GM12878 (cell line): Measurements from ENCODE around the gene AK4. TPM values are rescaled to one million over a fixed set of nuclear protein-coding genes. Genes with fewer than 3 reads are reported as not detected.

Experiments
- ATAC-seq: fragments of 200-7000 bp; cut with Tn5 transposase; 3 replicates; pipeline ENCODE4 v1.9.1; 2020; ENCODE audit warnings: mild to moderate bottlenecking, moderate library complexity
- BruUV-seq: library from RNA; stranded (reverse); fragments of 400-500 nt; replicated peaks from 2 replicates; lab custom pipeline; 2021; lab: Mats Ljungman, UMichigan
- CTCF ChIA-PET: fragments of 300-600 bp; sonication (Branson Sonifier 250); formaldehyde crosslinking; extraction: SDS; loops from one replicate; lab custom pipeline; 2021; ENCODE audit warnings: inconsistent platforms; lab: Yijun Ruan, JAX
- POLR2A ChIA-PET: fragments of 350-600 bp; formaldehyde crosslinking; extraction: SDS; loops from one replicate; lab custom pipeline; 2021; ENCODE audit warnings: inconsistent platforms; lab: Charles Lee
- RAD21 ChIA-PET: fragments of 300-600 bp; sonication (Branson Sonifier 250); formaldehyde crosslinking; loops from one replicate; lab custom pipeline; 2023; ENCODE audit warnings: antibody characterized with exemption; ENCODE audit not compliant: unreplicated experiment; lab: Charles Lee
- SMC1A ChIA-PET: fragments of 300-600 bp; sonication (Branson Sonifier 250); formaldehyde crosslinking; loops from one replicate; lab custom pipeline; 2023; ENCODE audit not compliant: unreplicated experiment, uncharacterized antibody; lab: Charles Lee
- DNase-seq: peaks from one replicate; pipeline ENCODE4 v3.0.0-alpha.2; 2011; ENCODE audit warnings: low read depth, low spot score
- FAIRE-seq: peaks from 3 replicates; lab custom pipeline; 2011; peaks lifted over from hg19 to GRCh38; lab: Jason Lieb, UNC
- H2AFZ ChIP-seq: 2 replicates; pipeline ENCODE4 v1.6.0; 2011; ENCODE audit warnings: low read depth, low read length, control low read depth; ENCODE audit not compliant: control insufficient read depth
- H3K27ac ChIP-seq: 2 replicates; pipeline ENCODE4 v1.5.1; 2011; ENCODE audit warnings: control low read depth; ENCODE audit not compliant: control insufficient read depth, insufficient read depth
- H3K27me3 ChIP-seq, 2 experiments: replicated peaks in 1 of 2; 2 replicates each; pipeline versions ENCODE4 v1.6.0 to v1.6.1; 2011; ENCODE audit warnings: low read length in 1 of 2; ENCODE audit not compliant: control insufficient read depth in 2 of 2, insufficient read depth in 2 of 2
- H3K36me3 ChIP-seq, 2 experiments: 2 replicates each; pipeline ENCODE4 v1.5.1; 2011; ENCODE audit warnings: low read length in 1 of 2; ENCODE audit not compliant: control insufficient read depth in 2 of 2, insufficient read depth in 2 of 2
- H3K4me1 ChIP-seq: 2 replicates; pipeline ENCODE4 v1.6.1; 2011; ENCODE audit warnings: mild to moderate bottlenecking, low read length, moderate library complexity, mixed read lengths; ENCODE audit not compliant: control insufficient read depth, insufficient read depth
- H3K4me2 ChIP-seq: 2 replicates; pipeline ENCODE4 v1.6.0; 2011; ENCODE audit warnings: control low read depth; ENCODE audit not compliant: control insufficient read depth, insufficient read depth
- H3K4me3 ChIP-seq: fragments of 200-600 bp; sonication (generic); 2 replicates; pipeline ENCODE4 v1.5.1; 2016
- H3K79me2 ChIP-seq: 2 replicates; pipeline ENCODE4 v1.6.0; 2011; ENCODE audit warnings: low read length; ENCODE audit not compliant: control insufficient read depth, insufficient read depth
- H3K9ac ChIP-seq: 2 replicates; pipeline ENCODE4 v1.8.0; 2011; ENCODE audit warnings: low read length, control low read depth, mixed read lengths; ENCODE audit not compliant: control insufficient read depth, insufficient read depth
- H3K9me3 ChIP-seq: replicated peaks from 3 replicates; pipeline ENCODE4 v1.5.1; 2011; ENCODE audit warnings: mild to moderate bottlenecking, low read length; ENCODE audit not compliant: control insufficient read depth, insufficient read depth
- H4K20me1 ChIP-seq: 2 replicates; pipeline ENCODE4 v1.6.0; 2011; ENCODE audit not compliant: control insufficient read depth, insufficient read depth
- BCL11A ChIP-seq: IDR thresholded peaks from 2 replicates; pipeline ENCODE4 v1.6.1; 2011; ENCODE audit warnings: low read depth, low read length
- BRCA1 ChIP-seq: IDR thresholded peaks from 2 replicates; pipeline ENCODE4 v1.6.1; 2011; ENCODE audit warnings: low read depth, low read length, improper control_type of control experiment
- CEBPB ChIP-seq, 2 experiments: fragments of 150-350 bp in 1 of 2; IDR thresholded peaks; 2 replicates each; pipeline ENCODE4 v1.6.1; 2012 to 2014; ENCODE audit warnings: low read depth in 2 of 2, low read length in 2 of 2, borderline replicate concordance in 1 of 2, inconsistent platforms in 1 of 2
- CHD4 ChIP-seq: fragments of 200-600 bp; sonication (generic); IDR thresholded peaks from 2 replicates; pipeline ENCODE4 v1.6.1; 2016; ENCODE audit warnings: mild to moderate bottlenecking
- DPF2 ChIP-seq: fragments of 450-650 bp; IDR thresholded peaks from 2 replicates; pipeline ENCODE4 v1.6.1; 2017; ENCODE audit warnings: mild to moderate bottlenecking
- KLF5 ChIP-seq: fragments of 450-650 bp; IDR thresholded peaks from 2 replicates; pipeline ENCODE4 v1.6.1; 2014; ENCODE audit warnings: mild to moderate bottlenecking; ENCODE audit not compliant: partially characterized antibody
- MEF2A ChIP-seq: IDR thresholded peaks from 2 replicates; pipeline ENCODE4 v1.6.1; 2011; ENCODE audit warnings: low read depth, mild to moderate bottlenecking, low read length, moderate library complexity; ENCODE audit not compliant: insufficient read depth
- MXI1 ChIP-seq: fragments of 150-350 bp; IDR thresholded peaks from 2 replicates; pipeline ENCODE4 v1.6.1; 2011; ENCODE audit warnings: low read depth, mild to moderate bottlenecking, inconsistent platforms, low read length, improper control_type of control experiment
- RFX5 ChIP-seq: IDR thresholded peaks from 2 replicates; pipeline ENCODE4 v1.6.1; 2011; ENCODE audit warnings: low read depth, low read length, improper control_type of control experiment
- RUNX3 ChIP-seq: IDR thresholded peaks from 2 replicates; pipeline ENCODE4 v1.6.1; 2012; ENCODE audit warnings: low read length, inconsistent platforms
- SIX5 ChIP-seq: IDR thresholded peaks from 2 replicates; pipeline ENCODE4 v1.6.1; 2011; ENCODE audit warnings: mild to moderate bottlenecking, low read depth, low read length, moderate library complexity; ENCODE audit not compliant: severe bottlenecking
- SMAD5 ChIP-seq: IDR thresholded peaks from 2 replicates; pipeline ENCODE4 v1.6.1; 2016; ENCODE audit warnings: antibody characterized with exemption, low read depth
- SREBF1 ChIP-seq: IDR thresholded peaks from 2 replicates; pipeline ENCODE4 v1.6.1; 2012; ENCODE audit warnings: mild to moderate bottlenecking, low read length
- TBL1XR1 ChIP-seq: IDR thresholded peaks from 2 replicates; pipeline ENCODE4 v1.6.1; 2012; ENCODE audit warnings: low read depth, low read length, improper control_type of control experiment
- WRNIP1 ChIP-seq: IDR thresholded peaks from 2 replicates; pipeline ENCODE4 v1.6.1; 2011; ENCODE audit warnings: low read depth, low read length, improper control_type of control experiment, borderline replicate concordance
- ZNF274 ChIP-seq: IDR thresholded peaks from one replicate; pipeline ENCODE4 v1.8.0; 2011; ENCODE audit not compliant: insufficient read length, insufficient read depth
- WGBS: methylation state at CpG from one replicate; pipeline ENCODE4 v1.1.6; 2016; ENCODE audit warnings: low lambda C conversion rate; ENCODE audit not compliant: insufficient replicate concordance, insufficient coverage; ENCODE audit errors: missing lambda C conversion rate; 5-methylcytosine and 5-hydroxymethylcytosine counted together
- in situ Hi-C: fragments of 300-500 bp; cut with MboI; formaldehyde crosslinking; loops from 9 replicates; pipeline ENCODE4 v1.14.3; 2018; ENCODE audit warnings: mixed read lengths
- intact Hi-C: fragments of 100-400 bp; cut with micrococcal nuclease; formaldehyde crosslinking; loops from one replicate; pipeline ENCODE4 v1.14.2; 2022; ENCODE audit not compliant: unreplicated experiment
- polyA plus RNA-seq, 11 experiments: library from polyadenylated mRNA; depleted of rRNA in 4 of 11; unstranded in 6 of 11; stranded (reverse) in 5 of 11; fragments of >200 nt; fragmentation: Nextera tagmentation in 4 of 11; fragmentation: Illumina TruSeq in 1 of 11; extraction: Ambion mirVana in 4 of 11; extraction: Trizol in 1 of 11; gene quantifications; 1 replicate in 1 of 11; 2 replicates in 10 of 11; pipeline versions ENCODE4 v1.2.1 to v1.2.3, GENCODE V29; 2011 to 2016; ENCODE audit warnings: inconsistent platforms in 2 of 11, missing spikeins in 2 of 11, low read depth in 1 of 11
- total RNA-seq, 4 experiments: library from RNA; depleted of rRNA in 3 of 4; stranded (reverse); fragments of >200 nt in 3 of 4; fragmentation: Illumina TruSeq in 1 of 4; extraction: Trizol in 1 of 4; gene quantifications; 2 replicates each; pipeline versions ENCODE4 v1.2.1 to v1.2.3, GENCODE V29; 2013 to 2021
- TF ChIP-seq, protein P1 (sequence below), 3 experiments: IDR thresholded peaks in 2 of 3; conservative IDR thresholded peaks in 1 of 3; 2 replicates each; pipeline ENCODE4 v1.5.1; 2011; ENCODE audit warnings: low read depth in 3 of 3, low read length in 3 of 3, mild to moderate bottlenecking in 3 of 3, control low read depth in 2 of 3, moderate library complexity in 2 of 3, inconsistent platforms in 1 of 3, mixed read lengths in 1 of 3; ENCODE audit not compliant: control insufficient read depth in 2 of 3, insufficient read depth in 1 of 3; ENCODE audit errors: extremely low read depth in 1 of 3
- TF ChIP-seq, protein P2 (sequence below): IDR thresholded peaks from 2 replicates; pipeline ENCODE4 v1.6.1; 2012; ENCODE audit warnings: low read length, inconsistent platforms

The AK4 gene
- total and polyA plus RNA-seq, 10 of the 15 experiments (the other 5 are each of a cell fraction or from before 2014, with no cell fraction given) = 23.9 to 161 (median 49.0) TPM

DNA sequence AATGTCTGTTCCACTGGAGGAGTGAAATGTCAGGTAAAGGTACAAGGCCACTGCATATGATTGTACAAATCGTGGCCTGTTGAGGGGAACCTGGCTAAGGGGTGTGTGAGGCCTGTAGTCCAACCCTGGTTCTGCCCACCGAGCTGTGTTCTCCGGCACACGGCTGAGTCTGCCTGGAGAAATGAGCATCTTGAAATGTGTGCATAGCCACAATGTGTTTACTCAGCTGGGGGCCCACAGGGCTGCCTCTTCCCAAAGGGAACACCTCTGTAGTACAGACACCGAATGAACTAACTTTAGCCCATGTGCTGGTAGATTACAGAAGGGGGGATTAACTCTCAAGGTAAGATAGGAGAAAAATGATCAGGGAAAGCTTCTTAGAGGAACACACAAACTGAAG lies 30.2 kb downstream of the AK4 start:
- no peak for DNase-seq
- Histone ChIP-seq H3K9me3 (no peaks in the 10 kb centered on the region; the same call in 2 of the 3 replicates), H3K27ac (no peak overlapping the region), H3K79me2 (peaks cover 73% of the 10 kb centered on the region), H4K20me1 (peaks cover 3% of the 10 kb centered on the region; the same call in 1 of the 2 replicates), H2AFZ (no peak overlapping the region), H3K4me1 (peaks cover 27% of the 10 kb centered on the region), H3K4me2 (no peak overlapping the region), H3K27me3 (no peaks in the 10 kb centered on the region), H3K4me3 (no peak overlapping the region), H3K9ac (no peak overlapping the region), H3K36me3 (0 out of 4 replicates have a peak, but pooled peaks cover 0 to 4% of the 10 kb centered on the region in 2 experiments)
- ATAC-seq = no peak
- CTCF ChIA-PET = interaction anchor here (1.0 to 1.2 kb wide), 2 partner anchors 28 to 31 kb away, joined by 4 to 5 read pairs; no protein-coding TSS in a partner anchor
- intact Hi-C loops = no loop called here
- TF ChIP-seq SIX5 = no peak
- no peak for TF ChIP-seq SMAD5
- TF ChIP-seq, protein P1, sequence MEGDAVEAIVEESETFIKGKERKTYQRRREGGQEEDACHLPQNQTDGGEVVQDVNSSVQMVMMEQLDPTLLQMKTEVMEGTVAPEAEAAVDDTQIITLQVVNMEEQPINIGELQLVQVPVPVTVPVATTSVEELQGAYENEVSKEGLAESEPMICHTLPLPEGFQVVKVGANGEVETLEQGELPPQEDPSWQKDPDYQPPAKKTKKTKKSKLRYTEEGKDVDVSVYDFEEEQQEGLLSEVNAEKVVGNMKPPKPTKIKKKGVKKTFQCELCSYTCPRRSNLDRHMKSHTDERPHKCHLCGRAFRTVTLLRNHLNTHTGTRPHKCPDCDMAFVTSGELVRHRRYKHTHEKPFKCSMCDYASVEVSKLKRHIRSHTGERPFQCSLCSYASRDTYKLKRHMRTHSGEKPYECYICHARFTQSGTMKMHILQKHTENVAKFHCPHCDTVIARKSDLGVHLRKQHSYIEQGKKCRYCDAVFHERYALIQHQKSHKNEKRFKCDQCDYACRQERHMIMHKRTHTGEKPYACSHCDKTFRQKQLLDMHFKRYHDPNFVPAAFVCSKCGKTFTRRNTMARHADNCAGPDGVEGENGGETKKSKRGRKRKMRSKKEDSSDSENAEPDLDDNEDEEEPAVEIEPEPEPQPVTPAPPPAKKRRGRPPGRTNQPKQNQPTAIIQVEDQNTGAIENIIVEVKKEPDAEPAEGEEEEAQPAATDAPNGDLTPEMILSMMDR (IDR thresholded peaks at IDR 0.05 in 2 of 3, conservative IDR thresholded peaks at IDR 0.05 in 1 of 3; ENCODE audit: control insufficient read depth in 2 of 3, extremely low read depth in 1 of 3, insufficient read depth in 1 of 3, low read depth in 3 of 3, low read length in 3 of 3) = no peak
- TF ChIP-seq MXI1 = no peak
- no peak for TF ChIP-seq DPF2
- TF ChIP-seq TBL1XR1 = no peak
- TF ChIP-seq RFX5 = no peak
- TF ChIP-seq SREBF1 = no peak
- TF ChIP-seq MEF2A = no peak
- TF ChIP-seq BCL11A = no peak
- no peak for TF ChIP-seq RUNX3
- no peak for TF ChIP-seq ZNF274
- TF ChIP-seq, protein P2, sequence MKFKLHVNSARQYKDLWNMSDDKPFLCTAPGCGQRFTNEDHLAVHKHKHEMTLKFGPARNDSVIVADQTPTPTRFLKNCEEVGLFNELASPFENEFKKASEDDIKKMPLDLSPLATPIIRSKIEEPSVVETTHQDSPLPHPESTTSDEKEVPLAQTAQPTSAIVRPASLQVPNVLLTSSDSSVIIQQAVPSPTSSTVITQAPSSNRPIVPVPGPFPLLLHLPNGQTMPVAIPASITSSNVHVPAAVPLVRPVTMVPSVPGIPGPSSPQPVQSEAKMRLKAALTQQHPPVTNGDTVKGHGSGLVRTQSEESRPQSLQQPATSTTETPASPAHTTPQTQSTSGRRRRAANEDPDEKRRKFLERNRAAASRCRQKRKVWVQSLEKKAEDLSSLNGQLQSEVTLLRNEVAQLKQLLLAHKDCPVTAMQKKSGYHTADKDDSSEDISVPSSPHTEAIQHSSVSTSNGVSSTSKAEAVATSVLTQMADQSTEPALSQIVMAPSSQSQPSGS = no peak
- TF ChIP-seq CHD4 = no peak
- no peak for TF ChIP-seq KLF5
- TF ChIP-seq WRNIP1 = no peak
- no peak for TF ChIP-seq BRCA1
- TF ChIP-seq CEBPB (IDR thresholded peaks at IDR 0.05; ENCODE audit: borderline replicate concordance in 1 of 2, low read depth in 2 of 2, low read length in 2 of 2) = no peak
- RAD21 ChIA-PET = no interaction called here
- in situ Hi-C loops = no loop called here
- BruUV-seq = no TSS peak
- FAIRE-seq = no peak
- WGBS = 60% methylated on average over 5 of the region's 5 CpGs
- POLR2A ChIA-PET = no interaction called here
- SMC1A ChIA-PET = no interaction called here
